Gastrocnemius medialis (tissue), 4 donors: Measurements from ENCODE around the gene PLA2R1. TPM values are rescaled to one million over a fixed set of nuclear protein-coding genes. Genes with fewer than 3 reads are reported as not detected.

ENCODE experiments used
- ATAC-seq, 2 donors: fragments of 150-250 bp; one replicate each; pipeline ENCODE4 v1.9.1; 2016
- DNase-seq, 2 donors: peaks; one replicate each; pipeline ENCODE4 v3.0.0-alpha.2; 2019
- H3K27ac ChIP-seq, 4 donors: fragments of 200-600 bp; sonication (generic); 1 replicate in 1 of 4; 2 replicates in 3 of 4; pipeline ENCODE4 v1.5.1; 2016 to 2018; ENCODE audit warnings: mild to moderate bottlenecking in 2 of 4, moderate library complexity in 1 of 4
- H3K27me3 ChIP-seq, 3 donors: fragments of 200-600 bp; sonication (generic) in 2 of 3; 1 replicate in 1 of 3; 2 replicates in 2 of 3; pipeline versions ENCODE4 v1.5.1 to v1.6.0; 2016 to 2019; ENCODE audit warnings: mild to moderate bottlenecking in 1 of 3, moderate library complexity in 1 of 3
- H3K36me3 ChIP-seq, 2 donors: fragments of 200-600 bp; sonication (generic) in 1 of 2; one replicate each; pipeline ENCODE4 v1.5.1; 2017 to 2018
- H3K4me1 ChIP-seq, 2 donors: fragments of 200-600 bp; sonication (generic) in 1 of 2; one replicate each; pipeline ENCODE4 v1.5.1; 2016 to 2017; ENCODE audit warnings: mild to moderate bottlenecking in 2 of 2
- H3K4me3 ChIP-seq, 4 donors: fragments of 200-600 bp; sonication (generic) in 3 of 4; 1 replicate in 1 of 4; 2 replicates in 3 of 4; pipeline ENCODE4 v1.5.1; 2016 to 2019; ENCODE audit warnings: mild to moderate bottlenecking in 2 of 4
- H3K9me3 ChIP-seq, 3 donors: fragments of 200-600 bp; sonication (generic) in 2 of 3; 1 replicate in 1 of 3; 2 replicates in 2 of 3; pipeline ENCODE4 v1.5.1; 2016 to 2019
- CTCF ChIP-seq, 5 experiments: fragments of 450-650 bp in 3 of 5; fragments of 200-600 bp in 2 of 5; sonication (generic) in 2 of 5; IDR thresholded peaks in 4 of 5; conservative IDR thresholded peaks in 1 of 5; 1 replicate in 4 of 5; 2 replicates in 1 of 5; pipeline ENCODE4 v1.5.1; 2016 to 2019; ENCODE audit warnings: antibody characterized with exemption in 5 of 5, mild to moderate bottlenecking in 3 of 5, moderate library complexity in 3 of 5
- POLR2A ChIP-seq, 2 donors: fragments of 450-650 bp; IDR thresholded peaks; one replicate each; pipeline ENCODE4 v1.6.1; 2017; ENCODE audit warnings: antibody characterized with exemption in 2 of 2, mild to moderate bottlenecking in 2 of 2, moderate library complexity in 2 of 2
- in situ Hi-C, 4 donors: fragments of 200-750 bp; cut with MboI; loops; one replicate each; pipeline versions ENCODE4 v1.15.0 to v1.8.0; 2017; ENCODE audit warnings: low sequenced_read_pairs in 4 of 4
- intact Hi-C: fragments of 100-400 bp; cut with DNase I; formaldehyde crosslinking; loops from one replicate; pipeline ENCODE4 v1.15.1; 2023; ENCODE audit warnings: low total_unique reads
- total RNA-seq, 4 donors: library from RNA; depleted of rRNA; stranded (reverse); fragments of >200 nt; gene quantifications; one replicate each; pipeline versions ENCODE4 v1.1.0 to v1.2.3, GENCODE V29; 2016

Gene PLA2R1
- total RNA-seq, 4 donors from 2014 or later: 0.34 to 1.0 (median 0.45) TPM

GRCh38 chr2:159984034-159984433, 78.4 kb downstream of the PLA2R1 start:
- peaks cover 0 to 14% of the 10 kb centered on the region in 2 donors for H3K4me1 ChIP-seq
- no peak for ATAC-seq
- in situ Hi-C loops: no loop called here
- no peak for DNase-seq
- H3K36me3 ChIP-seq: no peaks in the 10 kb centered on the region
- H3K27ac ChIP-seq: no peak overlapping the region
- no peaks in the 10 kb centered on the region for H3K27me3 ChIP-seq
- no peak for TF ChIP-seq CTCF (IDR thresholded peaks at IDR 0.05 in 4 of 5, conservative IDR thresholded peaks at IDR 0.05 in 1 of 5)
- no peak for TF ChIP-seq POLR2A (IDR thresholded peaks at IDR 0.05)
- H3K9me3 ChIP-seq: no peaks in the 10 kb centered on the region
- no peak overlapping the region for H3K4me3 ChIP-seq
- intact Hi-C loops: no loop called here

GRCh38 chr2:159982842-159983785, 79.3 kb downstream of the PLA2R1 start:
- Histone ChIP-seq H3K4me3 (no peak overlapping the region), H3K9me3 (no peaks in the 10 kb centered on the region), H3K27ac (no peak overlapping the region), H3K27me3 (no peaks in the 10 kb centered on the region), H3K4me1 (peaks cover 0 to 14% of the 10 kb centered on the region in 2 donors), H3K36me3 (no peaks in the 10 kb centered on the region)
- in situ Hi-C loops: no loop called here
- intact Hi-C loops: no loop called here
- no peak for TF ChIP-seq CTCF (IDR thresholded peaks at IDR 0.05 in 4 of 5, conservative IDR thresholded peaks at IDR 0.05 in 1 of 5)
- TF ChIP-seq POLR2A (IDR thresholded peaks at IDR 0.05): no peak
- DNase-seq (no peak), ATAC-seq (no peak)

- Histone ChIP-seq H3K4me1 (peaks cover 0 to 14% of the 10 kb centered on the region in 2 donors), H3K27me3 (no peaks in the 10 kb centered on the region), H3K9me3 (no peaks in the 10 kb centered on the region), H3K36me3 (no peaks in the 10 kb centered on the region), H3K27ac (peak overlapping the region in 1 of 4 donors; percentile 13), H3K4me3 (no peak overlapping the region)
- TF ChIP-seq CTCF (IDR thresholded peaks at IDR 0.05 in 4 of 5, conservative IDR thresholded peaks at IDR 0.05 in 1 of 5) (no peak), POLR2A (IDR thresholded peaks at IDR 0.05) (no peak)
- DNase-seq (peak; percentile 40 to 43), ATAC-seq (peak; percentile 72 to 93)
- intact Hi-C loops: no loop called here
- in situ Hi-C loops: no loop called here
Measured at GRCh38 chr2:159982270-159982669, 80.1 kb downstream of the PLA2R1 start.

DNA sequence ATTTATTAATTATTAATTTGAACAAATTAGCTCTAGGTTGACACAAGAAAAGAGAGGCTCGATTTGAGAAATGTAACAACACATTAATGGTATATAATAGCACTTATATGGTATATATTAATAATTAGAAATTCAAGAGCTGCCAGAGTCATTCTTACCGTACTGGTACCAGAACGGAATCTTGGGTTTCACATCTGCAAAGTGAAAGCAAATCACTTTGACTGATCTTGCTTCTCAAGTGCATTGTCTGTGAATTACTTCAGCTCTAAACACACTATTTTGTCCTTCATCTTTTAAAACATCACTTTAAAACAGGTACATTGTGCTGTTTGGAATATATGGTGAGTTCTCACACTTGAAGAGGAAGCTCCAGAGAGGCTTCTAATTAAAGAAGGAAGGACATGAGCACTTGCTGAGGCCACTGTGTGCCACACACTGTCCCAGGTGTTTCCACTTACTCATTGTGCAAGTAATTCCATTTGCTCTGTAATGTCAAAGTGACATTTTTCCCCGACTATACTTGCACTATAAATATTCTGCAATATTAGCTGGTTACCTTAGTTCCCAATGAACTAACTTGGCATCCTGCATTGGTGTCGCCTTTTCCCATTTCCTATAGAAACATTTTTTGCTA, 85.8 kb downstream of the PLA2R1 start:
- TF ChIP-seq POLR2A (IDR thresholded peaks at IDR 0.05): no peak
- TF ChIP-seq CTCF (IDR thresholded peaks at IDR 0.05 in 4 of 5, conservative IDR thresholded peaks at IDR 0.05 in 1 of 5): no peak
- no peak overlapping the region for H3K4me3 ChIP-seq
- in situ Hi-C loops (no loop called here), intact Hi-C loops (no loop called here)
- no peaks in the 10 kb centered on the region for H3K9me3 ChIP-seq
- H3K4me1 ChIP-seq: peaks cover 0 to under 1% of the 10 kb centered on the region in 2 donors
- ATAC-seq (no peak), DNase-seq (no peak)
- H3K36me3 ChIP-seq: no peaks in the 10 kb centered on the region
- no peaks in the 10 kb centered on the region for H3K27me3 ChIP-seq
- no peak overlapping the region for H3K27ac ChIP-seq
